B cell (primary cell): ENCODE data around the gene HS6ST2. TPM values are rescaled to one million over a fixed set of nuclear protein-coding genes. Genes with fewer than 3 reads are reported as not detected.

Experiments
- ATAC-seq: fragments of 200-7000 bp; cut with Tn5 transposase; one replicate; pipeline ENCODE4 v1.10.0; 2021; ENCODE audit warnings: low read depth, mild to moderate bottlenecking, moderate number of reproducible peaks, moderate library complexity
- CTCF ChIA-PET: fragments of 350-600 bp; sonication (Branson Sonifier 250); formaldehyde crosslinking; loops from one replicate; lab custom pipeline; 2021; ENCODE audit warnings: antibody characterized with exemption, inconsistent platforms; lab: Charles Lee
- POLR2A ChIA-PET: fragments of 350-600 bp; sonication (Branson Sonifier 250); formaldehyde crosslinking; loops from one replicate; lab custom pipeline; 2021; ENCODE audit warnings: antibody characterized with exemption; lab: Charles Lee
- DNase-seq: peaks from one replicate; pipeline ENCODE4 v3.0.0; 2013
- H2AFZ ChIP-seq: 2 replicates; pipeline ENCODE4 v1.6.1; 2012; ENCODE audit warnings: mild to moderate bottlenecking, low read depth, low read length; ENCODE audit not compliant: insufficient read depth, poor library complexity, severe bottlenecking
- H3K27ac ChIP-seq, 2 donors: 1 replicate in 1 of 2; 2 replicates in 1 of 2; pipeline ENCODE4 v1.5.1; 2012 to 2013; ENCODE audit warnings: low read length in 2 of 2, mild to moderate bottlenecking in 2 of 2, moderate library complexity in 1 of 2
- H3K27me3 ChIP-seq, 4 experiments: fragments of 200-600 bp in 1 of 4; sonication (generic) in 1 of 4; replicated peaks in 1 of 4; 1 replicate in 2 of 4; 2 replicates in 2 of 4; pipeline versions ENCODE4 v1.6.1 to v1.7.0; 2013 to 2016; ENCODE audit warnings: low read length in 3 of 4, mild to moderate bottlenecking in 2 of 4, mixed read lengths in 1 of 4, moderate library complexity in 1 of 4; ENCODE audit not compliant: insufficient read depth in 4 of 4, control insufficient read depth in 3 of 4; ENCODE audit errors: control extremely low read depth in 1 of 4
- H3K36me3 ChIP-seq, 2 experiments: replicated peaks in 1 of 2; 1 replicate in 1 of 2; 2 replicates in 1 of 2; pipeline versions ENCODE4 v1.6.1 to v1.7.1; 2013; ENCODE audit warnings: low read length in 1 of 2; ENCODE audit not compliant: insufficient read depth in 2 of 2, control insufficient read depth in 1 of 2; ENCODE audit errors: control extremely low read depth in 1 of 2, extremely low read depth in 1 of 2
- H3K4me1 ChIP-seq, 2 donors: fragments of 200-600 bp in 1 of 2; sonication (generic) in 1 of 2; 1 replicate in 1 of 2; 2 replicates in 1 of 2; pipeline versions ENCODE4 v1.5.1 to v1.6.1; 2013 to 2017; ENCODE audit warnings: low read length in 2 of 2; ENCODE audit not compliant: control insufficient read depth in 2 of 2, insufficient read depth in 2 of 2
- H3K4me2 ChIP-seq: replicated peaks from 2 replicates; pipeline ENCODE3; 2012; ENCODE audit warnings: mild to moderate bottlenecking, low read depth, low read length; ENCODE audit not compliant: poor library complexity, severe bottlenecking
- H3K4me3 ChIP-seq, 5 experiments: fragments of 200-600 bp in 1 of 5; sonication (generic) in 1 of 5; 1 replicate in 3 of 5; 2 replicates in 2 of 5; pipeline versions ENCODE4 v1.5.1 to v1.7.0; 2011 to 2016; ENCODE audit warnings: low read length in 4 of 5, mild to moderate bottlenecking in 4 of 5, low read depth in 2 of 5, control low read depth in 1 of 5, moderate library complexity in 1 of 5; ENCODE audit not compliant: insufficient read depth in 1 of 5; ENCODE audit errors: control extremely low read depth in 1 of 5, extremely low read depth in 1 of 5
- H3K79me2 ChIP-seq: fragments of 200-600 bp; sonication (generic); one replicate; pipeline ENCODE4 v1.6.0; 2016; ENCODE audit warnings: low read length; ENCODE audit not compliant: control insufficient read depth, insufficient read depth
- H3K9ac ChIP-seq: fragments of 200-600 bp; sonication (generic); 2 replicates; pipeline ENCODE4 v1.6.1; 2017; ENCODE audit warnings: mild to moderate bottlenecking, low read length, moderate library complexity
- H3K9me3 ChIP-seq, 3 donors: one replicate each; pipeline versions ENCODE4 v1.6.1 to v1.7.1; 2013; ENCODE audit warnings: low read length in 2 of 3; ENCODE audit not compliant: control insufficient read depth in 2 of 3, insufficient read depth in 1 of 3; ENCODE audit errors: control extremely low read depth in 1 of 3
- H4K20me1 ChIP-seq: 2 replicates; pipeline ENCODE4 v1.6.0; 2012; ENCODE audit warnings: mild to moderate bottlenecking, low read length; ENCODE audit not compliant: insufficient read depth, control insufficient read depth, poor library complexity, severe bottlenecking
- H3K27ac Mint-ChIP-seq: one replicate; pipeline ENCODE4 v1.8.0; 2021; ENCODE audit warnings: mixed read lengths
- H3K27me3 Mint-ChIP-seq: one replicate; pipeline ENCODE4 v1.8.0; 2021; ENCODE audit warnings: mixed read lengths
- H3K4me1 Mint-ChIP-seq: one replicate; pipeline ENCODE4 v1.8.0; 2021; ENCODE audit warnings: mixed read lengths
- H3K4me3 Mint-ChIP-seq: one replicate; pipeline ENCODE4 v1.8.0; 2021; ENCODE audit warnings: mixed read lengths
- H3K9me3 Mint-ChIP-seq: one replicate; pipeline ENCODE4 v1.8.0; 2022; ENCODE audit warnings: mixed read lengths; ENCODE audit not compliant: insufficient read depth
- EZH2 ChIP-seq: IDR thresholded peaks from 2 replicates; pipeline ENCODE4 v1.6.1; 2012; ENCODE audit warnings: borderline replicate concordance, low read depth, mild to moderate bottlenecking, moderate library complexity, low read length; ENCODE audit not compliant: insufficient read depth, poor library complexity, severe bottlenecking
- WGBS: methylation state at CpG from one replicate; pipeline ENCODE4 v1.1.5; 2013; ENCODE audit warnings: missing lambda C conversion rate; ENCODE audit not compliant: insufficient coverage; 5-methylcytosine and 5-hydroxymethylcytosine counted together
- intact Hi-C: fragments of 100-400 bp; cut with micrococcal nuclease; formaldehyde crosslinking; loops from one replicate; pipeline ENCODE4 v1.10.0; 2022
- polyA plus RNA-seq: library from polyadenylated mRNA; depleted of rRNA; stranded (reverse); fragments of >200 nt; gene quantifications from 2 replicates; pipeline ENCODE4 v1.2.3, GENCODE V29; 2012
- total RNA-seq, 2 donors: library from RNA; stranded (reverse); fragments of 120-200 nt in 1 of 2; gene quantifications; 1 replicate in 1 of 2; 2 replicates in 1 of 2; pipeline versions ENCODE4 v1.2.3 to v1.2.4, GENCODE V29; 2013 to 2022
- TF ChIP-seq, protein P1 (sequence below): fragments of 200-600 bp; IDR thresholded peaks from one replicate; pipeline ENCODE4 v1.8.0; 2022; ENCODE audit warnings: antibody characterized with exemption, mild to moderate bottlenecking

The HS6ST2 gene
- total and polyA plus RNA-seq, 2 donors (not counting 1 experiment from before 2014, with no cell fraction given): not detected

DNA sequence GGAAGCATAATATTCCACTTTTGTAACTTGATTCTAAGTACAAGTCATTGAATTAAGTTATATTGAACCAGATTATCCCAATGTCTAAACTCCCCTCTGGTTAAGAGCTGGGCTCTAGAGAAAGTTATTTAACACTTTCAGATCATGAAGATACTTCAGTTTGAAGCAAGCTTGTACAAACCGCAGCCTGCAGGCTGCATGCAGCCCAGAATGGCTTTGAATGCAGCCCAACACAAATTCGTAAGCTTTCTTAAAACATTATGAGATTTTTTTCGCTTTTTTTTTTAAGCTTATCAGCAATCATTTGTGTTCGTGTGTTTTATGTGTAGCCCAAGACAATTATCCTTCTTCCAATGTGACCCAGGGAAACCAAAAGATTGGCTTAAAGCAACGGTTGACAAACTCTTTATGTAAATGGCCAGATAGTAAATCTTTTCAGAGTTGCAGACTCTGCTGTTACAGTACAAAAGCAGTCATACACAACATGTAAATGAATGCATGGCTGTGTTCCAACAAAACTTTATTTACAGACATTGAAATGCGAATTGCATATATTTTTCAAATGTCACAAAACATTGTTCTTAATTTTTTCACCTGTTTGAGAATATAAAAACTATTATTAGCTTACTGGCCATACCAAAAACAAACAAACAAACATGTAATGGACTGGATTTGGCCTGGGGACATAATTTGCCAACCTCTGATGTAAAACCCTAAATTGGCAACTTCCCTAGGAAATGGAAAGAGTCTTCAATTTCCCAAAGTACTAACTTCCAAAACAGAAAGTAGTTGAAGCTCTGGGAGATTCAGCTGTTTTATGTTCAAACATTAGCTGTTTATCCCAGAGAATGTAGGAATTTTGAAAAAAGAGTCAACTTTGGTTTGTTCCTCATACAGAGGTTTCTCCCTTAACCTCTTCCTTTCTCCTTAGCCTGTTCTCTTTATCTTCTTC, 268.5 kb downstream of the HS6ST2 start:
- ATAC-seq (no peak), DNase-seq (no peak)
- H4K20me1 ChIP-seq: no peaks in the 10 kb centered on the region
- no peaks in the 10 kb centered on the region for H3K9me3 ChIP-seq
- H3K36me3 ChIP-seq: no peaks in the 10 kb centered on the region
- intact Hi-C loops: no loop called here
- H2AFZ ChIP-seq: no peak overlapping the region
- no peak overlapping the region for H3K9ac ChIP-seq
- H3K4me1 ChIP-seq: no peaks in the 10 kb centered on the region
- WGBS: 100% methylated on average over 1 of the region's 6 CpGs
- ChIA-PET POLR2A (no interaction called here), CTCF (no interaction called here)
- no peak overlapping the region for H3K27ac Mint-ChIP-seq
- no peaks in the 10 kb centered on the region for H3K27me3 ChIP-seq
- H3K79me2 ChIP-seq: no peaks in the 10 kb centered on the region
- H3K4me1 Mint-ChIP-seq: no peaks in the 10 kb centered on the region
- TF ChIP-seq, protein P1, sequence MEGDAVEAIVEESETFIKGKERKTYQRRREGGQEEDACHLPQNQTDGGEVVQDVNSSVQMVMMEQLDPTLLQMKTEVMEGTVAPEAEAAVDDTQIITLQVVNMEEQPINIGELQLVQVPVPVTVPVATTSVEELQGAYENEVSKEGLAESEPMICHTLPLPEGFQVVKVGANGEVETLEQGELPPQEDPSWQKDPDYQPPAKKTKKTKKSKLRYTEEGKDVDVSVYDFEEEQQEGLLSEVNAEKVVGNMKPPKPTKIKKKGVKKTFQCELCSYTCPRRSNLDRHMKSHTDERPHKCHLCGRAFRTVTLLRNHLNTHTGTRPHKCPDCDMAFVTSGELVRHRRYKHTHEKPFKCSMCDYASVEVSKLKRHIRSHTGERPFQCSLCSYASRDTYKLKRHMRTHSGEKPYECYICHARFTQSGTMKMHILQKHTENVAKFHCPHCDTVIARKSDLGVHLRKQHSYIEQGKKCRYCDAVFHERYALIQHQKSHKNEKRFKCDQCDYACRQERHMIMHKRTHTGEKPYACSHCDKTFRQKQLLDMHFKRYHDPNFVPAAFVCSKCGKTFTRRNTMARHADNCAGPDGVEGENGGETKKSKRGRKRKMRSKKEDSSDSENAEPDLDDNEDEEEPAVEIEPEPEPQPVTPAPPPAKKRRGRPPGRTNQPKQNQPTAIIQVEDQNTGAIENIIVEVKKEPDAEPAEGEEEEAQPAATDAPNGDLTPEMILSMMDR: no peak
- no peak for TF ChIP-seq EZH2
- no peak overlapping the region for H3K4me2 ChIP-seq
- no peak overlapping the region for H3K27ac ChIP-seq
- no peaks in the 10 kb centered on the region for H3K9me3 Mint-ChIP-seq
- no peak overlapping the region for H3K4me3 Mint-ChIP-seq
- H3K4me3 ChIP-seq: no peak overlapping the region
- peaks cover 12% of the 10 kb centered on the region for H3K27me3 Mint-ChIP-seq

DNA sequence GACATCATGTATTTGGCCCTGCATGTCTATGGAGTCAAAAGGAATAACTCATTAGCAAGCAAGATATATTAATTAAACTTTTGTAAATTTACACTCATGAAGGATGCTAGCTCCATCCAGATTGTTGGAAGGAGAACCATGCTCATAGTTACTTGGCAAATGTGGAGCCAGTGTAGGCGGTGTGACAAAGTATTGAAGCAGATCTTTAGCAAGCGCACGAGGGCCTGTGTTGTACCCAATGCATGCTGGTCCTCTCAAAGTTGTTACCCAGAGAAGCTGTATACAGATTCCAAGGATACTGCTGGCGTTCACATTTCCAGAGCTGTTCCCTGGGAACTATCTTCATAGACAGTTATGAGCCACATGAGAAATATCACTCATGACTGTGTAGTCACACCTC, 273.2 kb downstream of the HS6ST2 start:
- no peaks in the 10 kb centered on the region for H3K4me1 Mint-ChIP-seq
- TF ChIP-seq EZH2: no peak
- TF ChIP-seq, protein P1: no peak
- ChIA-PET CTCF (no interaction called here), POLR2A (no interaction called here)
- WGBS: 85% methylated on average over 4 of the region's 4 CpGs
- Histone ChIP-seq H3K4me2 (no peak overlapping the region), H3K4me3 (no peak overlapping the region), H3K27me3 (no peaks in the 10 kb centered on the region), H3K9ac (no peak overlapping the region), H3K27ac (no peak overlapping the region), H3K36me3 (no peaks in the 10 kb centered on the region), H4K20me1 (no peaks in the 10 kb centered on the region), H3K4me1 (no peaks in the 10 kb centered on the region), H3K9me3 (no peaks in the 10 kb centered on the region), H2AFZ (no peak overlapping the region), H3K79me2 (no peaks in the 10 kb centered on the region)
- H3K27me3 Mint-ChIP-seq: peaks cover 3% of the 10 kb centered on the region
- intact Hi-C loops: no loop called here
- H3K4me3 Mint-ChIP-seq: no peak overlapping the region
- H3K9me3 Mint-ChIP-seq: peaks cover 2% of the 10 kb centered on the region
- H3K27ac Mint-ChIP-seq: no peak overlapping the region
- ATAC-seq (no peak), DNase-seq (no peak)
